LNCAP (cell line): ENCODE results near the gene PSMA7.

ENCODE experiments used
- CTCF ChIP-seq: fragments of 450-650 bp; IDR thresholded peaks from 2 replicates; pipeline ENCODE4 v1.5.1; 2017; ENCODE audit warnings: mild to moderate bottlenecking

Gene PSMA7

DNA sequence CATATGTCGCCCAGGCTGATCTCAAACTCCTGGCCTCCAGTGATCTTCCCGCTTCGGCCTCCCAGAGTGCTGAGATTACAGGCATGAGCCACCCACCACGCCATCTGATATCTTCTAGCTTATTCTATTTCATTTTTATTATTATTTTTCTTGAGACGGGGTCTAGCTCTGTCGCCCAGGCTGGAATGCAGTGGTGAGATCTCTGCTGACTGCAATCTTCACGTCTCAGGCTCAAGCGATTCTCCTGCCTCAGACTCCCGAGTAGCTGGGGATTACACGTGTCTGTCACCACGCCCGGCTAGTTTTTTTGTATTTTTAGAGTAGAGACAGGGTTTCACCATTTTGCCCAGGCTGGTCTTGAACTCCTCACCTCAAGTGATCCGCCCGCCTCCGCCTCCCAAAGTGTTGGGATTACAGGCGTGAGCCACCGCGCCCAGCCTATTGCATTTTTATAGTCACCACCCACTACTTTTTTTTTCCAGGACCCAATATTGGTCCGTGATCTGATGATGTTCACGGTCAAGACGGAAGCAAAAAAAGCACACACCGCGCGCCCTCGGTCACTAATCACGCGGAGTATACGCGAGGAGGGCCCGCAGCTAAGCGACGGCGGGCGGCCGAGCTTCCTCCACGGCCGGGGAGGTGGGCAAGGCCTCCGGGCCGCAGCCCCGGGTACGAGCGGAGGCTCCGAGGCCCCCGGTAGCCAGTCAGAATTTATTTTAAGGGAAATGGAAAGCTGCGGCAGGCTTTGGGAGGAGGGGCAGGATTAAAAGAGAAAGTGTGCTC, 22.0 kb downstream of the PSMA7 start:
- no peak for TF ChIP-seq CTCF

GRCh38 chr20:62120365-62120762, 22.8 kb downstream of the PSMA7 start:
- TF ChIP-seq CTCF: no peak

DNA sequence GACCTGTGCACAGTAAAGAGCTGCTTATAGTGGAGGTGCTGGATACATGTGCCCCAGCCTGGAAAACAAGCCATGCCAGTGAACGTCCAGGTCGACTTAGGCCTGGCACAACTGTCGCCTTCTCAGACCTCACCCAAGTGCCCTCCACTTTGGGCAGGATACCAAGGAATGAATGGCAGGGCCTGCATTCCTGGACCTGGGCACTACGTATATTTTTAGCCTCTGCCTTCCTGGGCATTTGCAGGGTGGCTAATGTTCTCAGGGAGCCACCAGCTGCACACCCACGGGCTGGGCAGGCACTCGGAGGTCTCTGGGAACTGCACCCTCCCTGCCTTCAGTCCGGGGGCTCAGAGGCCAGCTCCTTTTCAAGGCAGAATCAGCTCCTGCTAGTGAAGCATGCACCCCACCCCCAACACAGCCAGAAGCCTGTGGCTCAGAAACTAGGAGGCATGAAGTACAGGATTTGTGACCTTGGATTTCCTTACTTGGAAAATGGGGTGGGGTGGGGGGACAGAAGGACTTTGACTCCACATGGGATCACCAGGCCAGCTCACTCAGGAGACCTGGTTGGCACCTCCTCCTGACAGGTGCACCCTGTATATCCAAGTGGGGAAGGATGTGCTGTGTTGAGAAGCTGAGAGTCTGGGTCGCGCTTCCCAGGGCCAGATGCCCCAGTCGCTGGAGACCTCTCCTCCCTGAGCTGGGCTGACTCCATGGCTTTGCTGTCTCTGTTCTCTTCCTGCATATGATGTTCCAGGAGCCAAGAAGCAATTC, 23.4 kb downstream of the PSMA7 start:
- no peak for TF ChIP-seq CTCF

GRCh38 chr20:62119115-62119514, 24.1 kb downstream of the PSMA7 start:
- no peak for TF ChIP-seq CTCF

- TF ChIP-seq CTCF: no peak
Measured at GRCh38 chr20:62118113-62119043, 24.8 kb downstream of the PSMA7 start.

GRCh38 chr20:62117658-62118057, 25.5 kb downstream of the PSMA7 start:
- TF ChIP-seq CTCF: no peak

GRCh38 chr20:62117362-62117646, 25.9 kb downstream of the PSMA7 start:
- TF ChIP-seq CTCF: no peak
